ENCODE measurements around the gene ABHD15. TPM values are rescaled to one million over a fixed set of nuclear protein-coding genes. Genes with fewer than 3 reads are reported as not detected.

Gene ABHD15, protein sequence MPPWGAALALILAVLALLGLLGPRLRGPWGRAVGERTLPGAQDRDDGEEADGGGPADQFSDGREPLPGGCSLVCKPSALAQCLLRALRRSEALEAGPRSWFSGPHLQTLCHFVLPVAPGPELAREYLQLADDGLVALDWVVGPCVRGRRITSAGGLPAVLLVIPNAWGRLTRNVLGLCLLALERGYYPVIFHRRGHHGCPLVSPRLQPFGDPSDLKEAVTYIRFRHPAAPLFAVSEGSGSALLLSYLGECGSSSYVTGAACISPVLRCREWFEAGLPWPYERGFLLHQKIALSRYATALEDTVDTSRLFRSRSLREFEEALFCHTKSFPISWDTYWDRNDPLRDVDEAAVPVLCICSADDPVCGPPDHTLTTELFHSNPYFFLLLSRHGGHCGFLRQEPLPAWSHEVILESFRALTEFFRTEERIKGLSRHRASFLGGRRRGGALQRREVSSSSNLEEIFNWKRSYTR
- total RNA-seq (2021) (12.9 and 14.8 TPM in 2 replicates), Bru-seq, nascent RNA (percentile 61 among the genes with signal in this experiment), BruChase-seq, experiment 1, labeled RNA remaining after a 2-hour chase (percentile 65 among the genes with signal in this experiment), BruChase-seq, experiment 2, labeled RNA remaining after a 6-hour chase (percentile 79 among the genes with signal in this experiment)
- long read RNA-seq, transcript ABHD15-201 (2 exons, 3,592 nt), result major isoform, 15 of 17 reads
- long read RNA-seq, partial matches to known transcripts, result 0 of 17 reads
- long read RNA-seq, other reads (novel, unspliced or antisense), result 2 of 17 reads

DNA sequence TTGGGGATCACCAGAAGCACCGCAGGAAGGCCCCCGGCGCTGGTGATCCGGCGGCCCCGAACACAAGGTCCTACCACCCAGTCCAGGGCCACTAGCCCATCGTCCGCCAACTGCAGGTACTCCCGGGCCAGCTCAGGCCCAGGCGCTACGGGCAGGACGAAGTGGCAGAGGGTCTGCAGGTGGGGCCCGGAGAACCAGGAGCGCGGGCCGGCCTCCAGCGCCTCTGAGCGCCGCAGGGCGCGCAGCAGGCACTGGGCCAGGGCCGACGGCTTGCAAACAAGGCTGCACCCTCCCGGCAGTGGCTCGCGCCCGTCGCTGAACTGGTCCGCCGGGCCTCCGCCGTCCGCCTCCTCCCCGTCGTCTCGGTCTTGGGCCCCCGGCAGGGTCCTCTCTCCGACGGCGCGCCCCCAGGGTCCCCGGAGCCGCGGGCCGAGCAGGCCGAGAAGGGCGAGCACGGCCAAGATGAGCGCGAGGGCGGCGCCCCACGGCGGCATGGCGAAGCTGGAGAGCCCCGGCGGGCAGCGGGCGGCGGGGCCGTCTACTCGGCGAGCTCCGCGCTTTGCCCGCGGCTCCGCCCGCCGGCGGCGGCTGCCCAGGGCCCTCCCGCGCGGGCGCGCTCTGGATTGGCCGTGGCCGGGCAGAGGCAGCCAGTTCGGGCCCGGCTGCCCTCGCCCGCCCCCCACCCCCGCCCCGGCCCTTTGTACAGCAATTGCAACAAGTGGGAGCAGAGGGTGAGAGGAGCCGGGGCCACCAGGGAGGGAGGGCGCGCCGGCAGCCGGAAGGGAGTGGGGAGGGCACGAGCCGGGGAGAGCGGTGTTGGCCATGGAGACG is at the start of gene ABHD15:
Gene ABHD15, minus strand, starts transcription at position 565 of the 831 bp plus-strand sequence. Its CDS starts 71 bp downstream, at position 494.
- ChIA-PET CTCF (interaction anchor here (0.6 kb wide), 1 partner anchor 832 kb away, joined by 3 read pairs; no protein-coding TSS in a partner anchor), POLR2A (ENCODE audit: unreplicated experiment) (interaction anchor here (0.6 to 0.7 kb wide), 2 partner anchors 197 to 347 kb away, joined by 3 to 4 read pairs; no protein-coding TSS in a partner anchor)
- Histone ChIP-seq H3K36me3 (ENCODE audit: low read depth) (no peaks in the 10 kb centered on the region; the same call in 1 of the 2 replicates), H3K27me3 (ENCODE audit: insufficient read depth, low read depth) (no peaks in the 10 kb centered on the region), H3K9me2 (ENCODE audit: insufficient read depth) (no peaks in the 10 kb centered on the region), H2AFZ (peak within 1 kb of the TSS; percentile 93), H3K4me1 (replicated peaks; ENCODE audit: insufficient read depth) (peaks cover 28% of the 10 kb centered on the region), H3K9me3 (ENCODE audit: insufficient read depth, low read depth) (no peaks in the 10 kb centered on the region), H3K79me2 (ENCODE audit: low read depth) (peaks cover 16% of the 10 kb centered on the region), H4K20me1 (ENCODE audit: insufficient read depth) (no peaks in the 10 kb centered on the region), H3K4me3 (peak within 1 kb of the TSS; percentile 76), H3K27ac (peak within 1 kb of the TSS; percentile 53), H3F3A (ENCODE audit: insufficient read depth, low read depth) (peaks cover 39% of the 10 kb centered on the region; the same call in 1 of the 2 replicates), H3K4me2 (peak within 1 kb of the TSS; percentile 88)
- intact Hi-C loops (cut with micrococcal nuclease; ENCODE audit: unreplicated experiment), result loop anchor here (2.0 to 5.0 kb wide), 3 partner anchors 272 to 614 kb away; partner anchors contain the start of genes NUFIP2 and PHF12
- no TSS peak for BruUV-seq (replicated peaks)
- no peak for TF ChIP-seq EZH2 (IDR thresholded peaks at IDR 0.05; ENCODE audit: low read depth)
- TF ChIP-seq, protein P1, sequence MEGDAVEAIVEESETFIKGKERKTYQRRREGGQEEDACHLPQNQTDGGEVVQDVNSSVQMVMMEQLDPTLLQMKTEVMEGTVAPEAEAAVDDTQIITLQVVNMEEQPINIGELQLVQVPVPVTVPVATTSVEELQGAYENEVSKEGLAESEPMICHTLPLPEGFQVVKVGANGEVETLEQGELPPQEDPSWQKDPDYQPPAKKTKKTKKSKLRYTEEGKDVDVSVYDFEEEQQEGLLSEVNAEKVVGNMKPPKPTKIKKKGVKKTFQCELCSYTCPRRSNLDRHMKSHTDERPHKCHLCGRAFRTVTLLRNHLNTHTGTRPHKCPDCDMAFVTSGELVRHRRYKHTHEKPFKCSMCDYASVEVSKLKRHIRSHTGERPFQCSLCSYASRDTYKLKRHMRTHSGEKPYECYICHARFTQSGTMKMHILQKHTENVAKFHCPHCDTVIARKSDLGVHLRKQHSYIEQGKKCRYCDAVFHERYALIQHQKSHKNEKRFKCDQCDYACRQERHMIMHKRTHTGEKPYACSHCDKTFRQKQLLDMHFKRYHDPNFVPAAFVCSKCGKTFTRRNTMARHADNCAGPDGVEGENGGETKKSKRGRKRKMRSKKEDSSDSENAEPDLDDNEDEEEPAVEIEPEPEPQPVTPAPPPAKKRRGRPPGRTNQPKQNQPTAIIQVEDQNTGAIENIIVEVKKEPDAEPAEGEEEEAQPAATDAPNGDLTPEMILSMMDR (conservative IDR thresholded peaks at IDR 0.05), result no peak
- DNase-seq, result peak; percentile 58 to 87

DNA sequence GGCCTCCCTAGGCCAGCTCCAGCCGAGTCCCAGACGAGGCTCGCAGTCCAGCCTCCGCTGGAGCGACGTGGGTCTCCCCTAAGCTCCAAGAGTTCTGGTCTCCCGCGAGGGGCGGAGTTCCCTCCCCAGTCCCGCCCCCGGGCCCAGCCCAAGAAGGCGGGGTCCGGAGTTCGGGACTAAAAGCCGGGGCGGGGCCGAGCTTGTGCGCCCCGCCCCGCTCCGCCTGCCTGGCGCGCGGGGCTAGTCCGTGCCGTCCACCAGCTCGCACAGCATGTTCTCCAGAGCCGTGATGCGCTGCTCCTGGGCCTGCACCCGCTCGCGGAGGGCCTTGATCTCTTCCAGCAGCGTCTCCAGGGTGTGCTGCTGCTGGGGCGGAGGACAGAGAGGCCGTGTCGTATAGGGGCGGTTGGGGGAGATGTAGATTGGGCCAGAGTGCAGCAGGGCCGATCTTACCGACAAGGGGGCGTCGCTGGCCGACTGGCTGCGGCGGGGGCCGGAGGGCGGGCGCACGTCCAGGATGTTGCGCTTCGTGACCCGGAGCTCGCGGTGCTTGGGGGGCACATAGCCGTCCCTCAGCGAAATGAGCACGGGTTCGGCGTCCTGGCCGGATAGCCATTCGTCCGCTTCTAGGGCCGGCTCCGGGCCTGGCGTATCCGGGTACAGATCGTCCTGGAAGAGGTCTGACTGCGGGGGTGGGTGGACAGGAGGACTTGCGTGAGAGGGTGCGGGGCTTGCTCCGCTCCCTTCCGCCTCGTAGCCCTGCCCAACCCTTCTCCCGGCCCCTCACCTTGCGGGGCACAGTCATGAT is 48.9 kb upstream of the ABHD15 start:
- Histone ChIP-seq H3K9me3 (ENCODE audit: insufficient read depth, low read depth) (no peaks in the 10 kb centered on the region), H3K4me2 (no peak overlapping the region), H2AFZ (no peak overlapping the region), H3K4me3 (no peak overlapping the region), H3K4me1 (replicated peaks; ENCODE audit: insufficient read depth) (peaks cover 19% of the 10 kb centered on the region), H3K27me3 (ENCODE audit: insufficient read depth, low read depth) (no peaks in the 10 kb centered on the region), H3K36me3 (ENCODE audit: low read depth) (no peaks in the 10 kb centered on the region), H3K79me2 (ENCODE audit: low read depth) (no peaks in the 10 kb centered on the region), H3F3A (ENCODE audit: insufficient read depth, low read depth) (no peaks in the 10 kb centered on the region; the same call in 1 of the 2 replicates), H3K9me2 (ENCODE audit: insufficient read depth) (no peaks in the 10 kb centered on the region), H3K27ac (no peak overlapping the region), H4K20me1 (ENCODE audit: insufficient read depth) (no peaks in the 10 kb centered on the region)
- no peak for DNase-seq
- no TSS peak for BruUV-seq (replicated peaks)
- POLR2A ChIA-PET (ENCODE audit: unreplicated experiment), result no interaction called here
- intact Hi-C loops (cut with micrococcal nuclease; ENCODE audit: unreplicated experiment), result no loop called here
- CTCF ChIA-PET, result no interaction called here
- no peak for TF ChIP-seq EZH2 (IDR thresholded peaks at IDR 0.05; ENCODE audit: low read depth)
- TF ChIP-seq, protein P1 (conservative IDR thresholded peaks at IDR 0.05), result no peak

Data from PC-9 (cell line).